ENCODE results near the gene ERGIC1.

- no peak for TF ChIP-seq POLR2A (IDR thresholded peaks at IDR 0.05)
- no peak for TF ChIP-seq CTCF (IDR thresholded peaks at IDR 0.05)
- TF ChIP-seq EP300 (IDR thresholded peaks at IDR 0.05), result no peak
Measured at GRCh38 chr5:172958331-172959046, 124.4 kb downstream of the ERGIC1 start.

Measured in ovary (tissue), 3 donors.